GM19395 (cell line): ENCODE data around the gene DBR1.

Source experiments
- ATAC-seq: cut with Tn5 transposase; IDR thresholded peaks from one replicate; pipeline ENCODE4 v1.9.1; 2021; ENCODE audit warnings: mild to moderate bottlenecking, moderate library complexity; ENCODE audit not compliant: unreplicated experiment

The DBR1 gene

GRCh38 chr3:138124706-138125355 lies 49.9 kb downstream of the DBR1 start:
- ATAC-seq = no peak

DNA sequence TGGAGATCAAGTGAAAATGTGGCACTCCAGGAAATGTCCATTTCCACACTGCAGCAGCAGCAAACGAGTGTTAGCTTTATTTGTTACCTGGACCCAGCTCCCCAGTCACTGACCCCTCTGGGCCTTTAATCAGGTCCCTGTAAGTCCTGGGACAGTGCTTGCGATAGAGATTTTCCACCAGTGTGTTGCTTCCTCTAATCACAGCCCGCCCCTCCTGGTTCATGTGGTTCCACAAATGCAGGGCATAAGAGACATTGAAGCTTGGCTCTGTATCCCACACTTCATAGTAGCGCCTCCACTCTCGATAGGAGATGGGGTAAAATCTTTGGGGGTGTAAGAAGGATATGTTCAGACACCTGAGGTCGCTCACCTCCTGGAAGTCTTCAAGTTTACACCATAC lies 50.5 kb downstream of the DBR1 start:
- ATAC-seq = no peak

GRCh38 chr3:138119423-138119766 lies 55.3 kb downstream of the DBR1 start:
- ATAC-seq = no peak

GRCh38 chr3:138118612-138119422 lies 55.9 kb downstream of the DBR1 start:
- ATAC-seq = peak; percentile 70

GRCh38 chr3:138114988-138115971 lies 59.4 kb downstream of the DBR1 start, which contains the start of gene DZIP1L:
Gene DZIP1L (minus strand): TSS chr3:138115608. CDS start chr3:138103971, 11,637 bp downstream.
- peak; percentile 80 for ATAC-seq

DNA sequence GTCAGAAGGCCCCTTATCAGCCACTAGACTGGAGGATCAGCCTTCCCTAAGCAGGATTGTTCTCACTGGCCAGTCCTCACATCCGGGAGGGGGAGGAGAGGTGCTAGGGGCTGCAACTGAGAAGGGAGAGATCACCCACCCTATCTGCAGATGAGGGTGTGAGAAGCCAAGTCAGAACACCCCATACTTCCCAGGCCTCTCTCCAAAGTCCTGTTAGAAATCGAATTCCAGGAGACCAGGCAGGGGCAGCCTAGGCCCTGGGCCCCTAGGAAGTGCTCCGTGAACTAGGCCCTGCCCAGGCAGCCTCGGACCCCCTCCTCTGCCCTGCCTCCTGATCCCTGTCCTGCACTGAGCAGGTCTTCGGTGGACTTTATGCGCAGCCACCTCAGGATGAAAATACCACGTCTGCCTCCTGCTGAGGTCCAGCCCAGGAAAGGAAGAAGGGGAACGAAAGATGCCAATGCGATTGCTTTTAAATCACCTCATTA lies 60.2 kb downstream of the DBR1 start:
- peak; percentile 5 for ATAC-seq

DNA sequence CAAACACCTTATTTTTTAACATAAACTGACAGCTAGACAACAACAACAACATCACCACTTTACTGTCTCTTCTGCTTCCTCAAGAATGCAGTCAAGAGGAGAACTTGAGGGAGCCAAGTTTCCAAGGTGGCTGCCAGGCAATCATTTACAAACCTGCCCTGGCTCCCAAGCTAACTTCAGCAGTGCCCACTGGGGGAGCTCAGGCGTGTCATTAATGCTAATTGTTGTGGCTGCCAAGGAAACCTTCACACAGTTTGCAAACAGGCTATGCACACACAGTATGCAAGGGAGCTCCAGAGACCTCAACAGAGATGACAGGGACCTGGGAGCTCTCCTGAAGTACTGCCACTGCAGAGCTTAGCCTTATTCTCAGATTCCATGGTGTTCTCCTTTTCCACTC lies 61.4 kb downstream of the DBR1 start:
- ATAC-seq = no peak

DNA sequence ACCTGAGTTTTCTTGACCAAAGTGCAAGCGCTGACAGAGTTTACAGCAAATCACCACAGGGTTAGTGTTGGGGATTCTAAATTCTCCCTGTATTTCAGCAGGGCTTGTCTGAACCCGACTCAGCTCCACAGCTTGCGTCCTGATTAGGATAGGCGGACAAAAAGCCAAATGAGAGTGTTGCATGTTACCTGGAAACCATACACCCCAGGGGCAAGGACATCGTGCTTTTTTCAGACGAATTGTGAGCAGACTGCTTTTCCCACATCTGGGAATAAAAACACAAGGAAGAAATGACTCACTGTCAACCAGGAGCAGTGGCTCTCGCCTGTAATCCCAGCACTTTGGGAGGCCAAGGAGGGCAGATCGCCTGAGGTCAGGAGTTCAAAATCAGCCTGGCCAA lies 62.4 kb downstream of the DBR1 start:
- no peak for ATAC-seq
